Hematopoietic multipotent progenitor cell treated with erythropoietin and hydrocortisone succinate and interleukin-3 and kit ligand, for 6 days (in vitro differentiated cells): Measurements from ENCODE around the gene CLEC2D.
A peak's percentile ranks its signal among the peaks of the same experiment; 100 is the strongest.
"Not testable (repeated sequence)": the region's sequence is repeated elsewhere in the genome, so short reads cannot be mapped to it uniquely, and the experiment has no call there.

Source experiments
- DNase-seq: peaks from one replicate; pipeline ENCODE4 v3.0.0-alpha.2; 2015

Gene CLEC2D

GRCh38 chr12:9731393-9731792, 61.9 kb downstream of the CLEC2D start:
- no peak for DNase-seq

GRCh38 chr12:9731797-9732196, 62.3 kb downstream of the CLEC2D start:
- no peak for DNase-seq

DNA sequence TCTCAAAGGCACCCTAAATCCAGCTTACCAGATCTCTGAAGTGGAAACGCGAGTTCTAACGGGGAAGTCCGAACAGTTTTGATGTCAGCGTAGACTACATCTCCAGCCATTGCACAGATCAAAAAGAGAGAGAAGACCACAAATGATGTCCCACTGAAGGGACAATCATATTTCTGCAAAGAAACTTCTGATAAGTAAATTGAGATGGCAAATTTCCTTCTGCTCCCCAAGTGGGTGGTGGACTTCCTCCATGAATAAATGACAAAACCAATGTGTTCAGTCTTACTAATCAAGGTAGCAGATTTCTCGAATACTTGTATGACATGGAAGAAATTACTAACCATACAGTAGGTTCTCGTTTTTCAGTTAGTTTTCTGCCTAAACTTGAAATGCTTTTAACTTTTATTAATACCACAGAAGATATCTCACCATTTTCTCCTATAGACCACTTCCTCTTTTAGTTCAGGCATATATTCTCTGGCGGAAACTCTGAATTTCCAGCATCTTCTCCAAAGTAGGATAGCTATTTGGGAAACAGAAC, 63.5 kb downstream of the CLEC2D start, which contains the start of gene CLECL1:
Gene CLECL1, minus strand, starts transcription at position 177 of the 541 bp plus-strand sequence.
- peak; percentile 46 for DNase-seq

- no peak for DNase-seq
Measured at GRCh38 chr12:9735601-9736000, 66.1 kb downstream of the CLEC2D start.

DNA sequence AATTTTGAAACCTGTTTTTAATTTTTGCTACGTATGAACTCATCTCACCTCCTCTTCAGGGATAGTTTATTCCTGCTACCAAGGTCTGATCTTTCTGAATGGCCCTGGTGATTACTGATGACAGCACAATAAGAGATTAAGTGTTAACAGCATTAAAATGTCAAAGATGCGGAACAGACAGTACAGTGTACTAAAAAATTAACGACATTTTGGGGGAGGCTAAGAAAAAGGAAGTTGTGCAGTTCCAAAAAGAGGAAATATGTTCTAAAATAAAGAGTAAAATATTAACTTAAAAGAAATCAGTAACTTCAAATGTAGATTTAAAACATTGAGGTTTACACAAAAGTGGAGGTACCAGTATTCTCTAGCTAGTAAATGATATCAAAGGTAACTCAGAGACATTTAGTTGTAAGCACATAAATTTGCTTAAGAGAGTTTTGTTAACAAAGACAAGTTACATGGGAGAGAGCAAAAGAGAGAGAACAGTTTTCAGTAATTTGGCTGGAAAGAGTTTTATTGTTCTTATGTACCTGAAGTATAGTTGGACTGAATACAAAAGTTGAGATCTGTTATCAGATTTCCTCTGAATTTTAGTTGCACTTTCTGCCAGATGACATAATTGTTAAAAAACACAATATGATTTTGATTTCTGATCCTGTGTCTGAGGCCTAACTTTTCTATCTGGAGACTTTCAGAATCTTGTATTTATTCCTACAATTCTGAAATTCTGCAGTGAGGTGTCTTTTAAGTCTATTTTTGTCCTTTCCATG, 67.6 kb downstream of the CLEC2D start:
- DNase-seq = peak; percentile 76

DNA sequence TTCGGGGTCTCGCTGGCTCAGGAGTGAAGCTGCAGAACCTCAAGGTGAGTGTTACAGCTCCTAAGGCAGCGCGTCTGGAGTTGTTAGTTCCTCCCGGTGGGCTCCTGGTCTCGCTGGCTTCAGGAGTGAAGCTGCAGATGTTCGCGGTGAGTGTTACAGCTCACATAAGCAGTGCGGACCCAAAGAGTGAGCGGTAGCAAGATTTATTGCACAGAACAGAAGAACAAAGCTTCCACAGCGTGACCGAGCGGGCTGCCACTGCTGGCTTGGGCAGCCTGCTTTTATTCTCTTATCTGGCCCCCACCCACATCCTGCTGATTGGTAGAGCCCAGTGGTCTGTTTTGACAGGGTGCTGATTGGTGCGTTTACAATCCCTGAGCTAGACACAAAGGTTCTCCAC, 69.4 kb downstream of the CLEC2D start:
- DNase-seq = not testable (repeated sequence)

GRCh38 chr12:9739404-9740105, 70.0 kb downstream of the CLEC2D start:
- DNase-seq = not testable (repeated sequence)

GRCh38 chr12:9740106-9740750, 70.7 kb downstream of the CLEC2D start:
- DNase-seq = no peak

GRCh38 chr12:9741726-9742125, 72.2 kb downstream of the CLEC2D start:
- DNase-seq = peak; percentile 59

- DNase-seq = no peak
Measured at GRCh38 chr12:9742661-9743060, 73.1 kb downstream of the CLEC2D start.

DNA sequence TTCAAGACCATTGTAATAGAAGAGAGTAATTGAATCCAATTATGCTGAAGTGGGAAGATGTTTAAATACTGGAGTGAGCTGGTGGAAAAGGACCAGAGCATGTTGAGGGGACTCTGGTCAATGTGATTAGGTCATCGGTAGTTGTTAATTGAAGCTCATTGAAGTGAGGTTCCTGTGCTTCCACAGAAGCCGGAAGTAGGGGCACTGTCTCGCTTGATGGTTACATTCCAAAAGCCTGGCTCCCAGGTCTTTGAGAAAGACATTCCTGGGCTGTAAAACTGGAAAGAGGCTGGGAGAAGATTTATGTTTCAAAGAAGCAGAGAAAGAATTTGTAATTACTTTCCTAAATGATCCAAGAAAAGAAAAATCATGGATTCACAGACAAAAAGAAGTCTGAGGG, 75.7 kb downstream of the CLEC2D start:
- no peak for DNase-seq
